ENCODE measurements around the gene CYLC1. TPM values are rescaled to one million over a fixed set of nuclear protein-coding genes. Genes with fewer than 3 reads are reported as not detected.

Gene CYLC1
- not detected for total RNA-seq

- ATAC-seq = no peak
- intact Hi-C loops (cut with DNase I) = no loop called here
These were observed at the start of gene CYLC1 for GRCh38 chrX:83860846-83861245. TSS of gene CYLC1 (plus strand) at chrX:83861146. CDS start at chrX:83861183, 37 bp downstream.

DNA sequence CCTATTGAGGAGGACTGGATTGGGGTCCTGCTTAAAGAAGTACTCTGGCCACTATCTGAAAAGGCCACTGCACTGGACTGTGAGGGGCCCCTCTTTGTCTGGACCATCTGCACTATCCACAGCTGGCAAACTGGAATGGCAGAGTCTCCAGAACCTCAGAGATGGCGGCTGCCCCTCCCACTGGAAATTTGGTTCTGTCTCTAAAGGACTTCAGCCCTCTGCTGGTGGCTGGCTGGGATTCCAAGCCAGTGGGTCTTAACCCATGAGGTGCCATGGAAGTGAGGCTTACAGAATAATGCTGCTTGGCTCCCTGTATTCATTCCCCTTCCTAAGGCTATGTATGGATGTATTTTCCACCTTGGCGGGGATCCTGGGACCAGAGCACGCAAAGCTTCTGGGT is 41.6 kb upstream of the CYLC1 start:
- ATAC-seq (no peak), DNase-seq (ENCODE audit: low spot score) (no peak)
- intact Hi-C loops (cut with DNase I) = no loop called here

More at GRCh38 chrX:83860846-83861245, at the start of gene CYLC1:
- DNase-seq (ENCODE audit: low spot score) = no peak

DNA sequence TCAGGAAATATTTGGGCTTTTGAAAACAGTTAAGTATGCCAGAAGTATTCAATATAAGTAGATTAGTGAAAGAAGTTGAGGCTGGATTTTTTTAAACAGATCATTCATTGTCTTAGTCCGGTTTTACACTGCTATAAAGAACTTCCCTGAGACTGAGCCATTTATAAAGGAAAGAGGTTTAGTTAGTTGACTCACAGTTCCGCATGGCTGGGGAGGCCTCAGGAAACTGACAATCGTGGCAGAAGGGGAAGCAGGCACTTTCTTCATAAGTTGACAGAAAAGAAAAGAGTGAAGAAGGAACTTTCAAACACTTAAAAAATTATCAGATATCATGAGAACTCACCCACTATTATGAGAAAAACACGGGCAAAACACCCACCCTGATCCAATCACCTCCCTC is 31.1 kb upstream of the CYLC1 start:
- intact Hi-C loops (cut with DNase I) = no loop called here
- ATAC-seq (no peak), DNase-seq (ENCODE audit: low spot score) (no peak)

DNA sequence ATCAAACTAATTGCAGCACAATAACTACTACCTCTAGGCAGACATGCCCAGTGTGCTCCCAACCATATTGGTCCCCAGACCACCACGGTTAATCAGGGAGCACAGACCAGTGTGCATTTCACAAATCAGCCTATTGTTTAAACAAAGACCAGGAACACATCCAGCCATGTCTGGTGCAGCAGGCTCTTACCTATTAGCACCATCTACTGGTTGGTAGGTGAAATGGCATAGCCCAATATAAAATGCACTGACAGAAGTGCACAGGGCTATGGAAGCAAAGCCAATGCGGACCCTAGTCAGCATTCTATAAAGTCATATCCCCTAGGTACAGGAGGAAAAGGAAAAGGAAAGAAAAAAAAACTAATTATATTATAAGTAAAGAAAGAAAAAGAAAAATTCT is 15.5 kb upstream of the CYLC1 start:
- intact Hi-C loops (cut with DNase I) = no loop called here
- DNase-seq (ENCODE audit: low spot score) = no peak
- no peak for ATAC-seq

GRCh38 chrX:83847339-83847738 is 13.6 kb upstream of the CYLC1 start:
- ATAC-seq (no peak), DNase-seq (ENCODE audit: low spot score) (no peak)
- intact Hi-C loops (cut with DNase I) = no loop called here

- ATAC-seq (no peak), DNase-seq (ENCODE audit: low spot score) (no peak)
- intact Hi-C loops (cut with DNase I) = no loop called here
These were observed 27.6 kb downstream of the CYLC1 start for GRCh38 chrX:83888585-83888984.

DNA sequence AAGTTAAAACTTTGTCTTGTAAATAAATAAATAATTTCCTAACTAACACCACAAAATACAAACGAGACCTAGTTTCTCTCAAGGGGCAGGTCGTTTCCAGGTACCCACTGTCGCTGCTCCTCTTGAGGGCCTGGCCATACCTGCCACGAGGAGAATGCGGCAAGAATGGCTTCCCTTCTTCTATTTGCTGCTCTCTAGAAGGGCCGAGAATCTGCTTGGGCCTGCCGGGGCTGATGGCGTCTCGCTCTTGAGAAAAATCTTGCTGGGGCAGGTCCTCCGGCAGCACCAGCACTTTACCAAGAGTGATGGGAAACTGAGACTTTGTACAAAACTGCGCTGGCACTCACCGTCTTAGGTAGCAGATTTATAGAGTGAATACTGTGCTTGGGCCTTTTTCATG is 31.5 kb downstream of the CYLC1 start:
- ATAC-seq = no peak
- no peak for DNase-seq (ENCODE audit: low spot score)
- intact Hi-C loops (cut with DNase I) = no loop called here

DNA sequence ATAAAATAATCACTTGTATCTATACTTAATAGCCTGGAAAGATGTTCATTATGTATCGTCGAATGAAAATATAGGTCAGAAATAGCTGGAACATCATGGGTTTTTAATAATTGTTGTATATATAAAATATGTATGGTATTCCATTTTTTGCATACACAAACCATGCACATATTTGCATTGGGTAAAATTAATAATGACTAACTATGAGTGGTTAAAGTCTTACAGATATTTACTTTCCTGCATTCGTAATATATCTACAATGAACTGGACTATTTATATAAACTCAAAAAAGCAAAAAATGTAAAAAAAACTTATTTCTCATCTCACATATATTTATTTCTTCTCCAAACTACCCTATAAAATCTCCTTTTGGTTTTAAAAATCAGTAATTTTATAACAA is 46.0 kb downstream of the CYLC1 start:
- no peak for DNase-seq (ENCODE audit: low spot score)
- intact Hi-C loops (cut with DNase I) = no loop called here
- ATAC-seq = no peak

DNA sequence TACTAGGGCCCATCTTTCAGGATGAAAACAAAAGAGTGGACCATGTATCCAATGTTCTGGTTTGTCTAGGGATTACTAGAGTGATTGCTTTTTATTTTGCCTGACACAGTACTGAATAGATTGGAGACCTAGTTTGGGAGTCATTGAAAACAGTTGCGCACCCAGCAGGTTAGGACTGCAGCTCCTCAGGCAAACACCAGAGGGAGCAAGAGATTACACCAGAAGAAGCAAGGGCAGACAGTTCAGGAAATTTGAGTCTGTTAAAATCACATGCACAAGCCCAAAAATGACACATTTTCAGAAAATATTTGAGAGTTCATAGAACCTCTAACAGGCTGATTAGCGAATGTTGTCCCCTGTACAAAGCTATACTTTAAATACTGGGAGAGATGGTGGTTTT is 55.6 kb downstream of the CYLC1 start:
- intact Hi-C loops (cut with DNase I) = loop anchor here (10.0 kb wide), 1 partner anchor 1802 kb away; no protein-coding TSS in a partner anchor
- no peak for DNase-seq (ENCODE audit: low spot score)
- ATAC-seq = no peak

DNA sequence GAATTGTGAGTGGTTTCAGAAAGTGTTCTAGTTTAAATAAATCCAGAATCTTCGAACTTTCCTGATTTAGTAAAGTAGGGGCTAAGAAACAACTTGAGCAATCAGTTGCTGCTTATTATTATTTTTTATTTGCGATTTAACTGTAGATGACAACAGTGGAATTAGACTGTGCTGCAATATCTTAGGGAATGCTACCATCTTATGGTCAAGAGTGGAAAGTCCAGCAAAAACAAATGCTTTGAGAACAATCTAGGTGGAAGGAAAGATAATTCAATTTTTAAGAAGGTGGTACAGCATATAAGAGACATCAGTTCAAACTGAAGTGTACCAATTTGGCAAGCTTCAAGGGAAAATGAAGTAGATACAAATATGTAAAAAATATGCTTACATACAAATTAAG is 73.3 kb downstream of the CYLC1 start:
- intact Hi-C loops (cut with DNase I) = no loop called here
- DNase-seq (ENCODE audit: low spot score) (no peak), ATAC-seq (no peak)
